Lung (tissue), 12 donors: ENCODE results near the gene CCDC47. TPM values are rescaled to one million over a fixed set of nuclear protein-coding genes. Genes with fewer than 3 reads are reported as not detected.

Experiments used
- ATAC-seq: fragments of 200-7000 bp; cut with Tn5 transposase; one replicate; pipeline ENCODE4 v1.9.1; 2020; ENCODE audit warnings: moderate number of reproducible peaks; ENCODE audit not compliant: insufficient read depth, low FRiP score
- DNase-seq, 3 donors: peaks; one replicate each; pipeline ENCODE4 v3.0.0-alpha.2; 2013 to 2017
- H3K27ac ChIP-seq, 2 donors: one replicate each; pipeline ENCODE4 v1.5.1; 2013; ENCODE audit warnings: mild to moderate bottlenecking in 2 of 2, moderate library complexity in 2 of 2, control low read depth in 1 of 2, inconsistent platforms in 1 of 2, low read depth in 1 of 2, low read length in 1 of 2
- H3K27me3 ChIP-seq, 3 donors: one replicate each; pipeline ENCODE4 v1.5.1; 2013; ENCODE audit warnings: low read length in 2 of 3; ENCODE audit not compliant: control insufficient read depth in 3 of 3, insufficient read depth in 3 of 3
- H3K36me3 ChIP-seq, 4 donors: one replicate each; pipeline ENCODE4 v1.5.1; 2013; ENCODE audit warnings: low read length in 4 of 4, mild to moderate bottlenecking in 1 of 4, moderate library complexity in 1 of 4; ENCODE audit not compliant: control insufficient read depth in 4 of 4, insufficient read depth in 4 of 4
- H3K4me1 ChIP-seq, 5 donors: one replicate each; pipeline ENCODE4 v1.5.1; 2013; ENCODE audit warnings: low read length in 5 of 5, mild to moderate bottlenecking in 2 of 5, moderate library complexity in 1 of 5; ENCODE audit not compliant: control insufficient read depth in 5 of 5, insufficient read depth in 5 of 5
- H3K4me3 ChIP-seq: one replicate; pipeline ENCODE4 v1.5.1; 2013; ENCODE audit warnings: mild to moderate bottlenecking, control low read depth, moderate library complexity
- H3K9ac ChIP-seq, 2 donors: one replicate each; pipeline ENCODE4 v1.5.1; 2013; ENCODE audit warnings: low read length in 2 of 2, control low read depth in 1 of 2; ENCODE audit not compliant: insufficient read depth in 1 of 2
- H3K9me3 ChIP-seq, 4 donors: one replicate each; pipeline ENCODE4 v1.5.1; 2013; ENCODE audit warnings: low read length in 3 of 4, mild to moderate bottlenecking in 1 of 4, moderate library complexity in 1 of 4; ENCODE audit not compliant: control insufficient read depth in 4 of 4, insufficient read depth in 3 of 4
- WGBS, 2 donors: extraction: QIAGEN DNeasy Blood & Tissue Kit; methylation state at CpG; one replicate each; pipeline ENCODE4 v1.1.7; 2013; 5-methylcytosine and 5-hydroxymethylcytosine counted together
- polyA plus RNA-seq, 2 donors: library from polyadenylated mRNA; stranded (reverse); fragments of 200-250 nt; gene quantifications; one replicate each; pipeline ENCODE4 v1.2.1, GENCODE V29; 2013
- total RNA-seq, 2 donors: library from RNA; depleted of rRNA in 1 of 2; stranded (reverse); fragments of >200 nt in 1 of 2; gene quantifications; one replicate each; pipeline ENCODE4 v1.2.1, GENCODE V29; 2014 to 2021
- TF ChIP-seq, protein P1 (sequence below): IDR thresholded peaks from 2 replicates; pipeline ENCODE4 v1.5.1; 2012; ENCODE audit warnings: mild to moderate bottlenecking; ENCODE audit errors: control extremely low read depth, extremely low read depth
- donor health status: control.
- donor health status: control.
- donor health status: Bipolar disorder and iron deficiency.
- donor health status: healthy.
- donor health status: DM: yes; HTN: yes; CAD: no.

Gene CCDC47
- total and polyA plus RNA-seq, 4 donors = 29.5 to 89.9 (median 82.7) TPM

DNA sequence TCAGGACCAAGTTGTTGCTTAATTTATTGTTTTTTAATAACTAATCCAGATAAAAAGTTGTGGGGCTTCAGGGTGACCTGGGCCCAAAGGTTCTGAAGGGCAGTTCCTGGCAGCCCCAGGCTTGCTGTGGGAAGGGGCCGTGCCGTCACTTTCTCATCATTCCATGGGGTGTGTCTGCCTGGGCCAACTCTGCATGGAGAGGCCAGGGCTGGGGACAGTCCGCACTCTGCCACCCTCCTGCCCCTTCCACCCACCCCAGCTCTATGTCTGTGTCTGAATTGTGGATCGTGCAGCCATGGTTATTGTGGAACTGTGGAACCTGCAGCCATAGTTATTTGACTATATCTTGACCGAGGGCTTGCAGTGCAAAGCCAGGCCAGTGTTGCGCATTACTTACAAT lies 77.5 kb downstream of the CCDC47 start:
- Histone ChIP-seq H3K9ac (no peak overlapping the region), H3K9me3 (no peaks in the 10 kb centered on the region), H3K4me1 (peaks cover 0 to 24% (median 2%) of the 10 kb centered on the region in 5 donors), H3K36me3 (peaks cover 0 to 33% (median 15%) of the 10 kb centered on the region in 4 donors), H3K27me3 (no peaks in the 10 kb centered on the region), H3K27ac (peak overlapping the region in 1 of 2 donors; percentile 6), H3K4me3 (no peak overlapping the region)
- 85 to 88% methylated on average over 6 of the region's 6 CpGs for WGBS, 2 donors
- DNase-seq (no peak), ATAC-seq (no peak)
- TF ChIP-seq, protein P1, sequence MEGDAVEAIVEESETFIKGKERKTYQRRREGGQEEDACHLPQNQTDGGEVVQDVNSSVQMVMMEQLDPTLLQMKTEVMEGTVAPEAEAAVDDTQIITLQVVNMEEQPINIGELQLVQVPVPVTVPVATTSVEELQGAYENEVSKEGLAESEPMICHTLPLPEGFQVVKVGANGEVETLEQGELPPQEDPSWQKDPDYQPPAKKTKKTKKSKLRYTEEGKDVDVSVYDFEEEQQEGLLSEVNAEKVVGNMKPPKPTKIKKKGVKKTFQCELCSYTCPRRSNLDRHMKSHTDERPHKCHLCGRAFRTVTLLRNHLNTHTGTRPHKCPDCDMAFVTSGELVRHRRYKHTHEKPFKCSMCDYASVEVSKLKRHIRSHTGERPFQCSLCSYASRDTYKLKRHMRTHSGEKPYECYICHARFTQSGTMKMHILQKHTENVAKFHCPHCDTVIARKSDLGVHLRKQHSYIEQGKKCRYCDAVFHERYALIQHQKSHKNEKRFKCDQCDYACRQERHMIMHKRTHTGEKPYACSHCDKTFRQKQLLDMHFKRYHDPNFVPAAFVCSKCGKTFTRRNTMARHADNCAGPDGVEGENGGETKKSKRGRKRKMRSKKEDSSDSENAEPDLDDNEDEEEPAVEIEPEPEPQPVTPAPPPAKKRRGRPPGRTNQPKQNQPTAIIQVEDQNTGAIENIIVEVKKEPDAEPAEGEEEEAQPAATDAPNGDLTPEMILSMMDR = no peak

Other genes with a start within 250 kb of the CCDC47 start
- gene DCAF7, start 223.1 kb downstream of the CCDC47 start, total RNA-seq = 10 to 100 TPM; 58.7 to 76.6 TPM
- 10 to 100 TPM; 21.7 to 29.5 TPM for gene DCAF7, start 223.1 kb downstream of the CCDC47 start, polyA plus RNA-seq
- gene TACO1, start 172.7 kb downstream of the CCDC47 start, total RNA-seq = 10 to 100 TPM; 11.1 to 20.7 TPM
- gene TACO1, start 172.7 kb downstream of the CCDC47 start, polyA plus RNA-seq = 10 to 100 TPM; 16.9 to 18.1 TPM
- 10 to 100 TPM; 50.1 to 56.3 TPM for gene MAP3K3, start 151.2 kb downstream of the CCDC47 start, total RNA-seq
- gene MAP3K3, start 151.2 kb downstream of the CCDC47 start, polyA plus RNA-seq = 10 to 100 TPM; 24.5 to 33.0 TPM
- gene LIMD2, start 73.5 kb downstream of the CCDC47 start, total RNA-seq = 10 to 100 TPM; 30.1 to 30.8 TPM
- 10 to 100 TPM; 26.4 to 69.5 TPM for gene LIMD2, start 73.5 kb downstream of the CCDC47 start, polyA plus RNA-seq
- 10 to 100 TPM; 33.7 to 48.8 TPM for gene STRADA, start 31.8 kb downstream of the CCDC47 start, total RNA-seq
- gene STRADA, start 31.8 kb downstream of the CCDC47 start, polyA plus RNA-seq = 10 to 100 TPM; 20.7 to 23.1 TPM
- gene DDX42, start 573 bp upstream of the CCDC47 start, total RNA-seq = 100 to 1,000 TPM in 1 of 2 donors, 10 to 100 TPM in 1; 91.8 to 153 TPM
- 10 to 100 TPM; 47.8 to 59.9 TPM for gene DDX42, start 573 bp upstream of the CCDC47 start, polyA plus RNA-seq
- 100 to 1,000 TPM in 1 of 2 donors, 10 to 100 TPM in 1; 46.1 to 124 TPM for gene PSMC5, start 53.8 kb upstream of the CCDC47 start, total RNA-seq
- 100 to 1,000 TPM; 154 to 177 TPM for gene PSMC5, start 53.8 kb upstream of the CCDC47 start, polyA plus RNA-seq
- gene FTSJ3, start 54.1 kb upstream of the CCDC47 start, total RNA-seq = 10 to 100 TPM; 29.2 to 39.8 TPM
- 10 to 100 TPM; 15.4 to 30.0 TPM for gene FTSJ3, start 54.1 kb upstream of the CCDC47 start, polyA plus RNA-seq
- gene SMARCD2, start 69.1 kb upstream of the CCDC47 start, total RNA-seq = 100 to 1,000 TPM in 1 of 2 donors, 10 to 100 TPM in 1; 82.4 to 109 TPM
- gene SMARCD2, start 69.1 kb upstream of the CCDC47 start, polyA plus RNA-seq = 10 to 100 TPM; 64.9 to 67.7 TPM
- not detected for gene CSH2, start 100.1 kb upstream of the CCDC47 start, total RNA-seq
- gene CSH2, start 100.1 kb upstream of the CCDC47 start, polyA plus RNA-seq = not detected
- not detected for gene GH2, start 108.3 kb upstream of the CCDC47 start, total RNA-seq
- not detected for gene GH2, start 108.3 kb upstream of the CCDC47 start, polyA plus RNA-seq
- not detected for gene CSH1, start 123.0 kb upstream of the CCDC47 start, total RNA-seq
- not detected for gene CSH1, start 123.0 kb upstream of the CCDC47 start, polyA plus RNA-seq
- gene CSHL1, start 137.7 kb upstream of the CCDC47 start, total RNA-seq = not detected
- gene CSHL1, start 137.7 kb upstream of the CCDC47 start, polyA plus RNA-seq = not detected
- gene GH1, start 145.2 kb upstream of the CCDC47 start, total RNA-seq = not detected
- not detected for gene GH1, start 145.2 kb upstream of the CCDC47 start, polyA plus RNA-seq
- 1 to 10 TPM; 4.4 to 5.6 TPM for gene CD79B, start 158.7 kb upstream of the CCDC47 start, total RNA-seq
- 1 to 10 TPM; 1.8 to 8.7 TPM for gene CD79B, start 158.7 kb upstream of the CCDC47 start, polyA plus RNA-seq
- under 1 TPM; 0.31 to 0.49 TPM for gene SCN4A, start 199.3 kb upstream of the CCDC47 start, total RNA-seq
- under 1 TPM; 0.11 to 0.12 TPM for gene SCN4A, start 199.3 kb upstream of the CCDC47 start, polyA plus RNA-seq
- 10 to 100 TPM in 1 of 2 donors, 1 to 10 TPM in 1; 8.8 to 36.8 TPM for gene PRR29, start 224.8 kb upstream of the CCDC47 start, total RNA-seq
- 1 to 10 TPM; 8.0 to 9.3 TPM for gene PRR29, start 224.8 kb upstream of the CCDC47 start, polyA plus RNA-seq
- 10 to 100 TPM; 58.7 to 60.3 TPM for gene ICAM2, start 247.0 kb upstream of the CCDC47 start, total RNA-seq
- 10 to 100 TPM; 64.1 to 77.7 TPM for gene ICAM2, start 247.0 kb upstream of the CCDC47 start, polyA plus RNA-seq